NB4 (cell line): ENCODE measurements around the gene CREB3L1.

ENCODE experiments used
- MYC ChIP-seq: IDR thresholded peaks from 2 replicates; pipeline ENCODE4 v1.6.1; 2011; ENCODE audit warnings: low read depth, low read length
- POLR2A ChIP-seq: IDR thresholded peaks from 2 replicates; pipeline ENCODE4 v1.6.1; 2011; ENCODE audit warnings: mild to moderate bottlenecking; ENCODE audit not compliant: insufficient read length; ENCODE audit errors: extremely low read depth
- TF ChIP-seq, protein P1 (sequence below): IDR thresholded peaks from one replicate; pipeline ENCODE4 v1.5.1; 2012; ENCODE audit warnings: low read depth, low read length
- TF ChIP-seq, protein P2 (sequence below): IDR thresholded peaks from 2 replicates; pipeline ENCODE4 v1.6.1; 2011; ENCODE audit warnings: low read depth, low read length

DNA sequence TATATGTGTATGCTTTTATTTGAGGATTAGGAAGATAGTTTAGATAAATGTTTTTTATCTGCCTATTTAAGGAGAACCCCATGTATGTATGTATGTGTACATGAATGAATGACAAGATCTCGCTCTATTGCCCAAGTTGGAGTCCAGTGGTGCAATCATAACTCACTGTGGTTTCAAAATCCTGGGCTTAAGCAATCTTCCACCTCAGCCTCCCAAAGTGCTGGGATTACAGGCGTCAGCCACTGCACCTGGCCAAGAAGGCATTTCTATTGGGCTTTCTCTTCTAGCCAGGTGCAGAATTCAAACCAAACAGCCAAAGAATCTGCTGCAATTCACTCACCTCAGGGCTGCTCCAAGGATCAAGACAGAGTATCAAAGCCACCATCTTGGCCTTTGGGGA, 44.3 kb downstream of the CREB3L1 start:
- TF ChIP-seq, protein P1, sequence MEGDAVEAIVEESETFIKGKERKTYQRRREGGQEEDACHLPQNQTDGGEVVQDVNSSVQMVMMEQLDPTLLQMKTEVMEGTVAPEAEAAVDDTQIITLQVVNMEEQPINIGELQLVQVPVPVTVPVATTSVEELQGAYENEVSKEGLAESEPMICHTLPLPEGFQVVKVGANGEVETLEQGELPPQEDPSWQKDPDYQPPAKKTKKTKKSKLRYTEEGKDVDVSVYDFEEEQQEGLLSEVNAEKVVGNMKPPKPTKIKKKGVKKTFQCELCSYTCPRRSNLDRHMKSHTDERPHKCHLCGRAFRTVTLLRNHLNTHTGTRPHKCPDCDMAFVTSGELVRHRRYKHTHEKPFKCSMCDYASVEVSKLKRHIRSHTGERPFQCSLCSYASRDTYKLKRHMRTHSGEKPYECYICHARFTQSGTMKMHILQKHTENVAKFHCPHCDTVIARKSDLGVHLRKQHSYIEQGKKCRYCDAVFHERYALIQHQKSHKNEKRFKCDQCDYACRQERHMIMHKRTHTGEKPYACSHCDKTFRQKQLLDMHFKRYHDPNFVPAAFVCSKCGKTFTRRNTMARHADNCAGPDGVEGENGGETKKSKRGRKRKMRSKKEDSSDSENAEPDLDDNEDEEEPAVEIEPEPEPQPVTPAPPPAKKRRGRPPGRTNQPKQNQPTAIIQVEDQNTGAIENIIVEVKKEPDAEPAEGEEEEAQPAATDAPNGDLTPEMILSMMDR, result no peak
- TF ChIP-seq POLR2A (no peak), MYC (no peak)
- TF ChIP-seq, protein P2, sequence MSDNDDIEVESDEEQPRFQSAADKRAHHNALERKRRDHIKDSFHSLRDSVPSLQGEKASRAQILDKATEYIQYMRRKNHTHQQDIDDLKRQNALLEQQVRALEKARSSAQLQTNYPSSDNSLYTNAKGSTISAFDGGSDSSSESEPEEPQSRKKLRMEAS, result no peak
